Fibroblast of mammary gland (primary cell): ENCODE measurements around the gene SCAMP1.
A peak's percentile ranks its signal among the peaks of the same experiment; 100 is the strongest.

Experiments
- DNase-seq: peaks from one replicate; pipeline ENCODE4 v3.0.0-alpha.2; 2010; ENCODE audit warnings: low read depth
- H3K4me3 ChIP-seq: 2 replicates; pipeline ENCODE4 v1.5.1; 2011; ENCODE audit warnings: low read depth, mild to moderate bottlenecking, low read length, moderate library complexity; ENCODE audit not compliant: control insufficient read depth
- TF ChIP-seq, protein P1 (sequence below): conservative IDR thresholded peaks from 2 replicates; pipeline ENCODE4 v1.5.1; 2011; ENCODE audit warnings: low read depth, low read length, inconsistent platforms; ENCODE audit not compliant: control insufficient read depth, insufficient read depth

SCAMP1 gene

DNA sequence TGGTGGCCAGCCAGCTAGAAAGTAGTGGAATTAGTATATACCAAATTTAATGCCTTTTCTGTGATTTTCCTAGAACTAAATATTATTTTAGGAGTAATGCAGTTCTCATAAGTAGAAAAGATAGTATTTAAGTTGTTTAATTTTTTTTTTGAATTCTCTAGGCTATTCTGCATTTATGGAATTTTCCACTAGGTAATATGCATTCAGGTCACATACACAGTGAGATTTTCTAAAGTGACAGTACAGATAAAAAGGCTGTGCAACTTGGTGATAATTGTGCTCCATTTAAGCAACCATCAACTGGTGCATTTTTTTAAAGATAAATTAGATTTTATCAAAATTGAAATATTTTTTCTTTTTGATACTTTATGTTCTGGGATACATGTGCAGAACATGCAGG is 111.5 kb downstream of the SCAMP1 start:
- DNase-seq = no peak

DNA sequence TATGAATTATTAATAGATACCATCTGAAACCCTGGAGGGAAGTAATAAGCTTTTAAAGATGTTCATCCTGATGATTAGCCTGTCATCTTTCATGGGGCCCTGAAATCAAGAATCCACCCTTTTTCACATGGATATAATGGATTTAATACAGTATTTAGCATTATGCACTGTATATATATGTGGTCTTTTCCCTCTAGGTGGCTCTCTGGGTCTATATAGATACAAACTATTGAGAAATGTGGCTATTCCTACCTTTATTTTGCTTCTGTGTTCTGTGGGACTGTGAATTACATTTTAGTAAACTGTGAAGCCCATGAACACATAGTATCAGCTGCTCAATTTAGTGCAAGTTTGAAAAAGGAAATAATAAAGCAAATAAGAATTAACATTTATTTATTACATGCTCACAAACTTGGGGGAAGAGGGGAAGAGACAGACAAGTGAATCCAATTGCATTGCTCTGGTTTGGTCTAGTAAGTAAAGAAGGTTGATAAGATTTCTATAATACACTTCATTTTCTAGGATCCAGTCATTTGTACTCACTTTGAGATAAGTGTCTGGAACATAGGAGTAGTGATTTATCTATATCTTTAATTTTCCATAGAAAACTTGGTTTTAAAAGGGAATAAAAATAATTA is 112.2 kb downstream of the SCAMP1 start:
- peak; percentile 28 for DNase-seq
- no peak overlapping the region for H3K4me3 ChIP-seq
- TF ChIP-seq, protein P1, sequence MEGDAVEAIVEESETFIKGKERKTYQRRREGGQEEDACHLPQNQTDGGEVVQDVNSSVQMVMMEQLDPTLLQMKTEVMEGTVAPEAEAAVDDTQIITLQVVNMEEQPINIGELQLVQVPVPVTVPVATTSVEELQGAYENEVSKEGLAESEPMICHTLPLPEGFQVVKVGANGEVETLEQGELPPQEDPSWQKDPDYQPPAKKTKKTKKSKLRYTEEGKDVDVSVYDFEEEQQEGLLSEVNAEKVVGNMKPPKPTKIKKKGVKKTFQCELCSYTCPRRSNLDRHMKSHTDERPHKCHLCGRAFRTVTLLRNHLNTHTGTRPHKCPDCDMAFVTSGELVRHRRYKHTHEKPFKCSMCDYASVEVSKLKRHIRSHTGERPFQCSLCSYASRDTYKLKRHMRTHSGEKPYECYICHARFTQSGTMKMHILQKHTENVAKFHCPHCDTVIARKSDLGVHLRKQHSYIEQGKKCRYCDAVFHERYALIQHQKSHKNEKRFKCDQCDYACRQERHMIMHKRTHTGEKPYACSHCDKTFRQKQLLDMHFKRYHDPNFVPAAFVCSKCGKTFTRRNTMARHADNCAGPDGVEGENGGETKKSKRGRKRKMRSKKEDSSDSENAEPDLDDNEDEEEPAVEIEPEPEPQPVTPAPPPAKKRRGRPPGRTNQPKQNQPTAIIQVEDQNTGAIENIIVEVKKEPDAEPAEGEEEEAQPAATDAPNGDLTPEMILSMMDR = peak; percentile 26

More for the DNA sequence above, 111.5 kb downstream of the SCAMP1 start:
- TF ChIP-seq, protein P1 = no peak
- no peak overlapping the region for H3K4me3 ChIP-seq

DNA sequence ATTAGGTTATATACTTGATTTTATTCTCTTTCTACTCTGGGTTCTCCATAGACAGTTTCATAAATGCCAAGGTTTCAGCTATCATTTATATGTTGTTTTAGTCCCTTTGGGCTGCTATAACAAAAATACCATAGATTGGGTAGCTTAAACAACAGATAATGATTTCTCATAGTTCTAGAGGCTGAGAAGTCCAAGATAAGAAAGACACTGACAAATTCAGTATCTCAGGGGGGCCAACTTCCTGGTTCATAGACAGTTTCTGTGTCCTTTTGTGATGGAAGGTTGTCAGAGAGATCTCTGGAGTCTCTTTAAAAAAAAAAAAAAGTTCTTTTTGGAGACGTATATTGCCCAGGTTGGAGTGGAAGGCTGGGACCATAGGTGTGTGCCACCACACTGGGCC is 113.3 kb downstream of the SCAMP1 start:
- TF ChIP-seq, protein P1 = no peak
- H3K4me3 ChIP-seq = no peak overlapping the region
- DNase-seq = no peak

DNA sequence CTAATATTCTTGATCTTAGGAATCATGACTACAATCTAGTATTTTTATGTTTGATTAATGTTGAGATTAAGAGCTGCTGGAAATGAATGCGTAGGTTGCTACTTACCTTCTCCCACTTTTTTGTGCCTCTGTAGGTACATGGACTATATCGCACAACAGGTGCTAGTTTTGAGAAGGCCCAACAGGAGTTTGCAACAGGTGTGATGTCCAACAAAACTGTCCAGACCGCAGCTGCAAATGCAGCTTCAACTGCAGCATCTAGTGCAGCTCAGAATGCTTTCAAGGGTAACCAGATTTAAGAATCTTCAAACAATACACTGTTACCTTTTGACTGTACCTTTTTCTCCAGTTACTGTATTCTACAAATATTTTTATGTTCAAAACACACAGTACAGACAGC is 115.0 kb downstream of the SCAMP1 start:
- no peak for DNase-seq
- no peak overlapping the region for H3K4me3 ChIP-seq
- TF ChIP-seq, protein P1 = no peak

DNA sequence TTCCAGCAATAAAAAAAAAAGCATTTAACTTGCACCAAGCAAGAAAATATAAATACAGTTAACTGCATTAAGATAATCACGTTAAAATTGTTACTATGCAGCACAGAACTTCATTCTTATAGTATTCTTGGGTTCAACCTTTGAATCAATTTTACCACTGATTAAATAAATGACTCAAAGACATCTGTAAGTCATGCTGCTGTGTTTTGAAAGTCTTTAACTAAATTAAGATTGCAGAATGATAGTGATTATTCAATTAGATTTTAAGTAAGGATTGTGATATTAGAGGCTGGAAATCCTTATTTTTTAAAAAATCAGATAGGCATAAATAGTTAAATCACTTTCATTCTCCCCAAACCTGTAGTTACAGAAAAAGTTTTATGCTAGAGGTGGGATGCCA is 116.4 kb downstream of the SCAMP1 start:
- no peak overlapping the region for H3K4me3 ChIP-seq
- no peak for DNase-seq
- TF ChIP-seq, protein P1 = no peak

DNA sequence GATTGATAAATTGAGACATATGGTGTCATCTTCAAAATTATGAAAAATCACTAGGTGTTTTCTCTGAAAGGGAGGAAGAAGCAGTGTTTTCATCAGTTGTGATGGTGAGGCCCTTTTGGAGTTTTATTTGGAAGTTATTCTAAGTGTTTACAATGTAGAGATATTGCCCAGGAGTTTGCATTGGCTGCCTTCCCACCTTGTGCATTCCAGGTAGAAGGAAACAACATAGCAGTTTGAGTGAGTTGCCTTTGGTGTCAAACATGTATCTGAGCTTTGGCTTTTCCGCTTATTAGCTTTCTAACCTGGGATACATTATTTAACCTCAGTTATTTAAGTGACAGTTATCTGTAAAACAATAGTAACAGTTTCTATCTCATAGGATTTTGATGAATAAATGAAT is 122.5 kb downstream of the SCAMP1 start:
- no peak for DNase-seq
- TF ChIP-seq, protein P1 = no peak
- no peak overlapping the region for H3K4me3 ChIP-seq
